ENCODE measurements around the gene DNAJB8.
A peak's percentile ranks its signal among the peaks of the same experiment; 100 is the strongest.

The DNAJB8 gene

GRCh38 chr3:128493570-128494366 lies 27.1 kb upstream of the DNAJB8 start:
- DNase-seq: no peak

- DNase-seq: no peak
Measured at GRCh38 chr3:128492671-128493569, 26.2 kb upstream of the DNAJB8 start, which contains the start of gene GATA2. Gene GATA2 (minus strand): TSS chr3:128493201. CDS start chr3:128487031, 6,170 bp downstream.

- no peak for DNase-seq
Measured at GRCh38 chr3:128491941-128492670, 25.4 kb upstream of the DNAJB8 start.

- no peak for DNase-seq
Measured at GRCh38 chr3:128491691-128491940, 24.9 kb upstream of the DNAJB8 start.

GRCh38 chr3:128490915-128491690 lies 24.4 kb upstream of the DNAJB8 start:
- no peak for DNase-seq

GRCh38 chr3:128490650-128490914 lies 23.9 kb upstream of the DNAJB8 start:
- DNase-seq: no peak

- peak; percentile 20 for DNase-seq
Measured at GRCh38 chr3:128489927-128490649, 23.4 kb upstream of the DNAJB8 start.

GRCh38 chr3:128489674-128489926 lies 22.9 kb upstream of the DNAJB8 start:
- DNase-seq: no peak

GRCh38 chr3:128488991-128489673 lies 22.4 kb upstream of the DNAJB8 start:
- DNase-seq: peak; percentile 53

GRCh38 chr3:128488636-128488990 lies 21.9 kb upstream of the DNAJB8 start:
- DNase-seq: no peak

GRCh38 chr3:128487813-128488635 lies 21.3 kb upstream of the DNAJB8 start:
- peak; percentile 46 for DNase-seq

- DNase-seq: no peak
Measured at GRCh38 chr3:128487538-128487812, 20.8 kb upstream of the DNAJB8 start.

GRCh38 chr3:128486681-128487537 lies 20.2 kb upstream of the DNAJB8 start:
- DNase-seq: peak; percentile 21

GRCh38 chr3:128486205-128486628 lies 19.5 kb upstream of the DNAJB8 start:
- no peak for DNase-seq

- DNase-seq: no peak
Measured at GRCh38 chr3:128485282-128486204, 18.9 kb upstream of the DNAJB8 start.

- no peak for DNase-seq
Measured at GRCh38 chr3:128484404-128485281, 18.0 kb upstream of the DNAJB8 start.

GRCh38 chr3:128483657-128484403 lies 17.1 kb upstream of the DNAJB8 start:
- no peak for DNase-seq
